ENCODE measurements around the gene ELP4. TPM values are rescaled to one million over a fixed set of nuclear protein-coding genes. Genes with fewer than 3 reads are reported as not detected.

Gene ELP4
- polyA plus RNA-seq, 2 of the 4 experiments (the other 2 are of a cell fraction), result 16.9 to 26.0 TPM

GRCh38 chr11:31822927-31823643 lies 313.5 kb downstream of the ELP4 start:
- WGBS (ENCODE audit: missing lambda C conversion rate), result 80% methylated on average over 14 of the region's 14 CpGs
- TF ChIP-seq TP53 (CRISPR knock-in tag; IDR thresholded peaks at IDR 0.05), result no peak
- TF ChIP-seq SREBF2 (IDR thresholded peaks at IDR 0.05), result no peak
- TF ChIP-seq CBX8 (IDR thresholded peaks at IDR 0.05), result no peak
- no peak for TF ChIP-seq JUN (IDR thresholded peaks at IDR 0.05)
- TF ChIP-seq KDM5A (IDR thresholded peaks at IDR 0.05), result no peak
- no peak for TF ChIP-seq SMC3 (IDR thresholded peaks at IDR 0.05)
- TF ChIP-seq ZC3H11A (IDR thresholded peaks at IDR 0.05), result no peak
- TF ChIP-seq CEBPB (IDR thresholded peaks at IDR 0.05), result no peak
- TF ChIP-seq RFX5 (IDR thresholded peaks at IDR 0.05), result no peak
- TF ChIP-seq CHD4 (IDR thresholded peaks at IDR 0.05; ENCODE audit: borderline replicate concordance), result no peak
- TF ChIP-seq NFE2L2 (conservative IDR thresholded peaks at IDR 0.05; ENCODE audit: low read length), result no peak
- TF ChIP-seq HOXA7 (CRISPR knock-in tag; IDR thresholded peaks at IDR 0.05), result no peak
- TF ChIP-seq EP300 (IDR thresholded peaks at IDR 0.05), result no peak
- Histone ChIP-seq H3K9me3 (no peaks in the 10 kb centered on the region), H3K27ac (no peak overlapping the region), H3K4me2 (no peak overlapping the region), H3K4me3 (no peak overlapping the region), H3K4me1 (no peaks in the 10 kb centered on the region)
- CTCF ChIA-PET, result interaction anchor here (0.8 to 2.1 kb wide), 2 partner anchors 11 to 182 kb away, joined by 3 to 9 read pairs; no protein-coding TSS in a partner anchor
- no peak for DNase-seq (ENCODE audit: low read depth in 1 of 2, low spot score in 1 of 2)
- FAIRE-seq, result no peak
- no peak for ATAC-seq
- POLR2A ChIA-PET, result no interaction called here

- no peak overlapping the region for H3K4me2 ChIP-seq
- no peaks in the 10 kb centered on the region for H3K9me3 ChIP-seq
- no peaks in the 10 kb centered on the region for H3K4me1 ChIP-seq
- DNase-seq (ENCODE audit: low read depth in 1 of 2, low spot score in 1 of 2), result no peak
- POLR2A ChIA-PET, result no interaction called here
- no peak for FAIRE-seq
- TF ChIP-seq KDM1A (IDR thresholded peaks at IDR 0.05; ENCODE audit: low read depth) (no peak), BCL3 (IDR thresholded peaks at IDR 0.05) (no peak), RAD21 (conservative IDR thresholded peaks at IDR 0.05 in 1 of 2, IDR thresholded peaks at IDR 0.05 in 1 of 2) (no peak), PBX3 (IDR thresholded peaks at IDR 0.05) (no peak), RFX5 (IDR thresholded peaks at IDR 0.05) (no peak), HOXA7 (CRISPR knock-in tag; IDR thresholded peaks at IDR 0.05) (no peak), HDAC2 (IDR thresholded peaks at IDR 0.05) (no peak), ESRRA (IDR thresholded peaks at IDR 0.05; ENCODE audit: borderline replicate concordance, low read length) (no peak), TFCP2L1 (CRISPR knock-in tag; IDR thresholded peaks at IDR 0.05) (no peak), FOXS1 (CRISPR knock-in tag; IDR thresholded peaks at IDR 0.05) (no peak), MAX (IDR thresholded peaks at IDR 0.05) (no peak)
- CTCF ChIA-PET, result interaction anchor here (0.8 to 2.1 kb wide), 2 partner anchors 10 to 183 kb away, joined by 3 to 9 read pairs; no protein-coding TSS in a partner anchor
- 76% methylated on average over 23 of the region's 24 CpGs for WGBS (ENCODE audit: missing lambda C conversion rate)
- H3K27ac ChIP-seq, result no peak overlapping the region
- ATAC-seq, result no peak
- no peak overlapping the region for H3K4me3 ChIP-seq
Measured at GRCh38 chr11:31823644-31824331, 314.2 kb downstream of the ELP4 start.

GRCh38 chr11:31824332-31824878 lies 314.8 kb downstream of the ELP4 start:
- no peak overlapping the region for H3K27ac ChIP-seq
- DNase-seq (ENCODE audit: low read depth in 1 of 2, low spot score in 1 of 2) (no peak), ATAC-seq (no peak), FAIRE-seq (no peak)
- POLR2A ChIA-PET, result no interaction called here
- no peaks in the 10 kb centered on the region for H3K4me1 ChIP-seq
- H3K4me3 ChIP-seq, result no peak overlapping the region
- TF ChIP-seq POLR2A (IDR thresholded peaks at IDR 0.05; ENCODE audit: low read length) (no peak), JUN (IDR thresholded peaks at IDR 0.05) (no peak)
- CTCF ChIA-PET, result no interaction called here
- 72% methylated on average over 18 of the region's 18 CpGs for WGBS (ENCODE audit: missing lambda C conversion rate)
- H3K4me2 ChIP-seq, result no peak overlapping the region
- no peaks in the 10 kb centered on the region for H3K9me3 ChIP-seq

Measured in A549 (cell line).